H1 (cell line): ENCODE data around the gene ACTA2. TPM values are rescaled to one million over a fixed set of nuclear protein-coding genes. Genes with fewer than 3 reads are reported as not detected.

Source experiments
- CTCF ChIA-PET: fragments of 300-600 bp; sonication (Branson Sonifier 250); formaldehyde crosslinking; loops from one replicate; lab custom pipeline; 2021; ENCODE audit not compliant: partially characterized antibody; lab: Charles Lee
- POLR2A ChIA-PET: fragments of 300-600 bp; sonication (Branson Sonifier 250); formaldehyde crosslinking; loops from one replicate; lab custom pipeline; 2021; ENCODE audit warnings: inconsistent platforms; ENCODE audit not compliant: partially characterized antibody; lab: Charles Lee
- DNase-seq, 2 experiments: peaks; one replicate each; pipeline versions ENCODE4 v3.0.0 to v3.0.0-alpha.2; 2010 to 2022; ENCODE audit warnings: low spot score in 2 of 2, low read depth in 1 of 2, mixed read lengths in 1 of 2
- FAIRE-seq: peaks from 2 replicates; lab custom pipeline; 2011; peaks lifted over from hg19 to GRCh38; lab: Jason Lieb, UNC
- H2AFZ ChIP-seq: 2 replicates; pipeline ENCODE4 v1.8.1; 2012; ENCODE audit warnings: low read length, inconsistent platforms
- H2AK5ac ChIP-seq: 2 replicates; pipeline ENCODE4 v1.6.1; 2013; ENCODE audit warnings: low read depth, low read length
- H2BK120ac ChIP-seq: replicated peaks from 2 replicates; pipeline ENCODE3; 2013; ENCODE audit warnings: low read depth, low read length, inconsistent platforms
- H2BK12ac ChIP-seq: 2 replicates; pipeline ENCODE4 v1.6.1; 2013; ENCODE audit warnings: low read depth, low read length
- H2BK15ac ChIP-seq: 2 replicates; pipeline ENCODE4 v1.6.1; 2013; ENCODE audit warnings: low read length
- H2BK20ac ChIP-seq: 2 replicates; pipeline ENCODE4 v1.6.1; 2013; ENCODE audit warnings: low read length
- H2BK5ac ChIP-seq: 2 replicates; pipeline ENCODE4 v1.6.1; 2013; ENCODE audit warnings: low read depth, low read length
- H3K14ac ChIP-seq: 2 replicates; pipeline ENCODE4 v1.6.1; 2013; ENCODE audit warnings: inconsistent platforms; ENCODE audit not compliant: insufficient read length
- H3K18ac ChIP-seq: 2 replicates; pipeline ENCODE4 v1.6.1; 2013; ENCODE audit warnings: low read length; ENCODE audit errors: extremely low read depth
- H3K23ac ChIP-seq: 2 replicates; pipeline ENCODE4 v1.6.1; 2013; ENCODE audit warnings: inconsistent platforms; ENCODE audit not compliant: insufficient read length
- H3K23me2 ChIP-seq: 2 replicates; pipeline ENCODE4 v1.6.1; 2013; ENCODE audit warnings: low read depth, low read length
- H3K27ac ChIP-seq: 2 replicates; pipeline ENCODE4 v1.6.1; 2011; ENCODE audit warnings: low read depth, low read length, inconsistent platforms
- H3K27me3 ChIP-seq, 4 experiments: replicated peaks in 1 of 4; 1 replicate in 1 of 4; 2 replicates in 3 of 4; pipeline versions ENCODE4 v1.6.1 to v1.8.1; 2011 to 2013; ENCODE audit warnings: low read length in 3 of 4, mild to moderate bottlenecking in 3 of 4, inconsistent platforms in 2 of 4, mixed read lengths in 2 of 4, moderate library complexity in 1 of 4; ENCODE audit not compliant: control insufficient read depth in 3 of 4, insufficient read depth in 3 of 4; ENCODE audit errors: extremely low read depth in 1 of 4
- H3K36me3 ChIP-seq, 4 experiments: 2 replicates each; pipeline versions ENCODE4 v1.6.1 to v1.8.1; 2011 to 2013; ENCODE audit warnings: mild to moderate bottlenecking in 4 of 4, low read length in 3 of 4, moderate library complexity in 2 of 4, control low read depth in 1 of 4, inconsistent platforms in 1 of 4; ENCODE audit not compliant: insufficient read depth in 4 of 4, control insufficient read depth in 2 of 4
- H3K4ac ChIP-seq: replicated peaks from 2 replicates; pipeline ENCODE3; 2013; ENCODE audit warnings: low read length, low read depth, mixed read lengths, inconsistent platforms; ENCODE audit not compliant: insufficient read length
- H3K4me1 ChIP-seq, 4 experiments: replicated peaks in 1 of 4; 1 replicate in 1 of 4; 2 replicates in 3 of 4; pipeline versions ENCODE4 v1.6.1 to v1.8.1; 2011 to 2013; ENCODE audit warnings: low read length in 3 of 4, inconsistent platforms in 2 of 4, mixed read lengths in 1 of 4; ENCODE audit not compliant: insufficient read depth in 4 of 4, control insufficient read depth in 3 of 4
- H3K4me2 ChIP-seq, 2 experiments: 2 replicates each; pipeline versions ENCODE4 v1.6.1 to v1.8.1; 2011 to 2013; ENCODE audit warnings: low read depth in 2 of 2, low read length in 2 of 2, control low read depth in 1 of 2, inconsistent platforms in 1 of 2, mild to moderate bottlenecking in 1 of 2; ENCODE audit not compliant: insufficient read depth in 1 of 2
- H3K4me3 ChIP-seq, 4 experiments: fragments of 200-600, 300-600 bp in 1 of 4; sonication (generic), shearing (Covaris generic), sonication (Bioruptor Twin) in 1 of 4; 2 replicates each; pipeline versions ENCODE4 v1.5.1 to v1.8.1; 2011 to 2016; ENCODE audit warnings: low read length in 4 of 4, low read depth in 3 of 4, control low read depth in 2 of 4, inconsistent platforms in 2 of 4, mild to moderate bottlenecking in 2 of 4, mixed read lengths in 1 of 4, moderate library complexity in 1 of 4; ENCODE audit not compliant: insufficient read depth in 2 of 4; ENCODE audit errors: extremely low read depth in 1 of 4
- H3K56ac ChIP-seq: replicated peaks from 2 replicates; pipeline ENCODE3; 2013; ENCODE audit warnings: low read depth, mild to moderate bottlenecking, mixed read lengths, low read length, inconsistent platforms; ENCODE audit not compliant: insufficient read length
- H3K79me1 ChIP-seq: 2 replicates; pipeline ENCODE4 v1.6.1; 2013; ENCODE audit warnings: low read depth, low read length, control low read depth
- H3K79me2 ChIP-seq, 2 experiments: 2 replicates each; pipeline versions ENCODE4 v1.6.1 to v1.8.1; 2012 to 2013; ENCODE audit warnings: low read length in 2 of 2, mild to moderate bottlenecking in 2 of 2, inconsistent platforms in 1 of 2; ENCODE audit not compliant: insufficient read depth in 2 of 2, control insufficient read depth in 1 of 2
- H3K9ac ChIP-seq, 4 experiments: replicated peaks in 1 of 4; 1 replicate in 1 of 4; 2 replicates in 3 of 4; pipeline versions ENCODE4 v1.6.1 to v1.8.1; 2011 to 2013; ENCODE audit warnings: low read depth in 3 of 4, low read length in 3 of 4, control low read depth in 2 of 4, mild to moderate bottlenecking in 2 of 4, moderate library complexity in 2 of 4, inconsistent platforms in 1 of 4; ENCODE audit errors: extremely low read depth in 1 of 4
- H3K9me3 ChIP-seq, 2 experiments: 2 replicates each; pipeline versions ENCODE4 v1.6.1 to v1.8.1; 2012 to 2013; ENCODE audit warnings: mild to moderate bottlenecking in 2 of 2, moderate library complexity in 2 of 2, control low read depth in 1 of 2, inconsistent platforms in 1 of 2, low read depth in 1 of 2, low read length in 1 of 2, mixed read lengths in 1 of 2; ENCODE audit not compliant: insufficient read depth in 2 of 2
- H4K20me1 ChIP-seq, 2 experiments: replicated peaks in 1 of 2; 2 replicates each; pipeline versions ENCODE3 to v1.8.1; 2011 to 2013; ENCODE audit warnings: inconsistent platforms in 2 of 2, low read length in 2 of 2, mild to moderate bottlenecking in 1 of 2; ENCODE audit not compliant: insufficient read depth in 2 of 2, control insufficient read depth in 1 of 2
- H4K5ac ChIP-seq: 2 replicates; pipeline ENCODE4 v1.6.1; 2013; ENCODE audit warnings: low read length, low read depth, mixed read lengths, inconsistent platforms; ENCODE audit not compliant: insufficient read length
- H4K8ac ChIP-seq: 2 replicates; pipeline ENCODE4 v1.8.0; 2013; ENCODE audit warnings: mild to moderate bottlenecking, moderate library complexity, low read length, inconsistent platforms; ENCODE audit not compliant: insufficient read depth; ENCODE audit errors: extremely low read depth
- H4K91ac ChIP-seq: replicated peaks from 2 replicates; pipeline ENCODE3; 2013; ENCODE audit warnings: low read length, mixed read lengths, inconsistent platforms; ENCODE audit not compliant: insufficient read length
- CBX8 ChIP-seq: fragments of 300-800, 300-1000 bp; sonication (generic); IDR thresholded peaks from 2 replicates; pipeline ENCODE4 v1.7.1; 2016; ENCODE audit warnings: low read depth, low read length, borderline replicate concordance
- CHD1 ChIP-seq: IDR thresholded peaks from 2 replicates; pipeline ENCODE4 v1.6.1; 2012; ENCODE audit warnings: low read depth, low read length, improper control_type of control experiment
- CTBP2 ChIP-seq: IDR thresholded peaks from 2 replicates; pipeline ENCODE4 v1.7.0; 2011; ENCODE audit warnings: borderline replicate concordance, mild to moderate bottlenecking, moderate library complexity, mixed read lengths, low read length; ENCODE audit not compliant: insufficient read depth, insufficient read length
- MAX ChIP-seq: IDR thresholded peaks from 2 replicates; pipeline ENCODE4 v1.6.1; 2012; ENCODE audit warnings: inconsistent platforms
- RBBP5 ChIP-seq: IDR thresholded peaks from 2 replicates; pipeline ENCODE4 v1.7.1; 2012; ENCODE audit warnings: low read depth, mild to moderate bottlenecking, inconsistent platforms, low read length, moderate library complexity, borderline replicate concordance
- SIN3A ChIP-seq, 2 experiments: IDR thresholded peaks in 1 of 2; conservative IDR thresholded peaks in 1 of 2; 2 replicates each; pipeline ENCODE4 v1.6.1; 2011 to 2012; ENCODE audit warnings: low read length in 2 of 2, improper control_type of control experiment in 1 of 2, low read depth in 1 of 2, mild to moderate bottlenecking in 1 of 2
- SIX5 ChIP-seq: IDR thresholded peaks from 2 replicates; pipeline ENCODE4 v1.6.1; 2011; ENCODE audit warnings: mild to moderate bottlenecking, low read depth, low read length
- SP1 ChIP-seq: IDR thresholded peaks from 2 replicates; pipeline ENCODE4 v1.6.1; 2011; ENCODE audit warnings: low read depth, low read length
- WGBS, 2 experiments: shearing (Covaris generic) in 1 of 2; methylation state at CpG; one replicate each; pipeline versions ENCODE4 v1.1.6 to v1.1.7; 2013 to 2015; ENCODE audit warnings: low lambda C conversion rate in 2 of 2, mixed read lengths in 2 of 2, inconsistent platforms in 1 of 2, low coverage in 1 of 2, missing lambda C conversion rate in 1 of 2; ENCODE audit not compliant: insufficient replicate concordance in 2 of 2, insufficient coverage in 1 of 2, insufficient read length in 1 of 2; ENCODE audit errors: extremely low coverage in 1 of 2, missing lambda C conversion rate in 1 of 2; 5-methylcytosine and 5-hydroxymethylcytosine counted together
- polyA plus RNA-seq, 7 experiments: library from polyadenylated mRNA; depleted of rRNA in 3 of 7; stranded (reverse) in 5 of 7; unstranded in 2 of 7; fragments of >200 nt in 5 of 7; fragments of 200-250 nt in 2 of 7; gene quantifications; 1 replicate in 5 of 7; 2 replicates in 1 of 7; 4 replicates in 1 of 7; pipeline versions ENCODE4 v1.2.1 to v1.2.3, GENCODE V29; 2011 to 2013; ENCODE audit warnings: missing spikeins in 2 of 7, mixed read lengths in 2 of 7
- total RNA-seq: library from RNA; stranded (reverse); fragmentation: NEBNext Ultra II Directional; extraction: Animal tissue kit (Norgen Biotek cat#: 25700); gene quantifications from 2 replicates; pipeline ENCODE4 v1.2.1, GENCODE V29; 2021

The ACTA2 gene
- total and polyA plus RNA-seq, 2 of the 8 experiments (the other 6 are each of a cell fraction or from before 2014, with no cell fraction given), result 3.5 to 8.9 TPM

- no peaks in the 10 kb centered on the region for H3K79me2 ChIP-seq
- no peak for TF ChIP-seq RBBP5
- no peak for TF ChIP-seq CTBP2
- TF ChIP-seq CBX8, result no peak
- no peak for TF ChIP-seq SIN3A (conservative IDR thresholded peaks at IDR 0.05 in 1 of 2, IDR thresholded peaks at IDR 0.05 in 1 of 2; ENCODE audit: low read depth in 1 of 2, low read length in 2 of 2)
- no peak for TF ChIP-seq SIX5
- no peak for TF ChIP-seq CHD1
- no peak for TF ChIP-seq MAX
- no peak for TF ChIP-seq SP1
- no peak overlapping the region for H2BK12ac ChIP-seq
- H2AK5ac ChIP-seq, result no peak overlapping the region
- no peak overlapping the region for H4K91ac ChIP-seq
- no peak overlapping the region for H2BK20ac ChIP-seq
- no peak overlapping the region for H2BK120ac ChIP-seq
- H3K4me2 ChIP-seq, result no peak overlapping the region
- CTCF ChIA-PET, result interaction anchor here (1.5 kb wide), 1 partner anchor 55 kb away, joined by 6 read pairs; no protein-coding TSS in a partner anchor
- H4K20me1 ChIP-seq, result no peaks in the 10 kb centered on the region
- H3K79me1 ChIP-seq, result no peaks in the 10 kb centered on the region
- H2AFZ ChIP-seq, result no peak overlapping the region
- DNase-seq, result no peak
- no peak overlapping the region for H3K4me3 ChIP-seq
- FAIRE-seq, result no peak
- H3K4me1 ChIP-seq, result peaks cover 0 to 5% (median 3%) of the 10 kb centered on the region in 4 experiments; a peak in 3 of 7 replicates
- H3K23ac ChIP-seq, result no peak overlapping the region
- no peak overlapping the region for H3K18ac ChIP-seq
- H3K4ac ChIP-seq, result no peak overlapping the region
- no peak overlapping the region for H3K27ac ChIP-seq
- no peak overlapping the region for H2BK15ac ChIP-seq
- H4K8ac ChIP-seq, result no peak overlapping the region
- H3K9ac ChIP-seq, result no peak overlapping the region
- POLR2A ChIA-PET, result no interaction called here
- H3K23me2 ChIP-seq, result no peaks in the 10 kb centered on the region; the same call in 1 of the 2 replicates
- no peak overlapping the region for H2BK5ac ChIP-seq
- no peaks in the 10 kb centered on the region for H3K36me3 ChIP-seq
- no peak overlapping the region for H4K5ac ChIP-seq
- no peaks in the 10 kb centered on the region for H3K9me3 ChIP-seq
- H3K56ac ChIP-seq, result no peak overlapping the region
- 93% methylated on average over 4 of the region's 4 CpGs; no CpG with 5 or more reads in 1 of the 2 experiments for WGBS, 2 experiments
- H3K14ac ChIP-seq, result no peak overlapping the region
- no peaks in the 10 kb centered on the region for H3K27me3 ChIP-seq
Observed at GRCh38 chr10:88890681-88891381, 61.7 kb downstream of the ACTA2 start.
